ENCODE results near the gene CCDC106. TPM values are rescaled to one million over a fixed set of nuclear protein-coding genes. Genes with fewer than 3 reads are reported as not detected.

The CCDC106 gene
- total RNA-seq, 4 donors from 2014 or later: 8.1 to 17.4 (median 14.0) TPM

- peaks cover 0 to 20% (median 0%) of the 10 kb centered on the region in 3 donors for H3K36me3 ChIP-seq
- H3K9me3 ChIP-seq: no peaks in the 10 kb centered on the region
- H3K27ac ChIP-seq: peak overlapping the region; percentile 96 to 98 (median 96)
- H3K4me3 ChIP-seq: peak overlapping the region; percentile 61 to 99 (median 72)
- no peaks in the 10 kb centered on the region for H3K27me3 ChIP-seq
- no peak for DNase-seq
- no peak for TF ChIP-seq POLR2A (IDR thresholded peaks at IDR 0.05)
- TF ChIP-seq, protein P1, sequence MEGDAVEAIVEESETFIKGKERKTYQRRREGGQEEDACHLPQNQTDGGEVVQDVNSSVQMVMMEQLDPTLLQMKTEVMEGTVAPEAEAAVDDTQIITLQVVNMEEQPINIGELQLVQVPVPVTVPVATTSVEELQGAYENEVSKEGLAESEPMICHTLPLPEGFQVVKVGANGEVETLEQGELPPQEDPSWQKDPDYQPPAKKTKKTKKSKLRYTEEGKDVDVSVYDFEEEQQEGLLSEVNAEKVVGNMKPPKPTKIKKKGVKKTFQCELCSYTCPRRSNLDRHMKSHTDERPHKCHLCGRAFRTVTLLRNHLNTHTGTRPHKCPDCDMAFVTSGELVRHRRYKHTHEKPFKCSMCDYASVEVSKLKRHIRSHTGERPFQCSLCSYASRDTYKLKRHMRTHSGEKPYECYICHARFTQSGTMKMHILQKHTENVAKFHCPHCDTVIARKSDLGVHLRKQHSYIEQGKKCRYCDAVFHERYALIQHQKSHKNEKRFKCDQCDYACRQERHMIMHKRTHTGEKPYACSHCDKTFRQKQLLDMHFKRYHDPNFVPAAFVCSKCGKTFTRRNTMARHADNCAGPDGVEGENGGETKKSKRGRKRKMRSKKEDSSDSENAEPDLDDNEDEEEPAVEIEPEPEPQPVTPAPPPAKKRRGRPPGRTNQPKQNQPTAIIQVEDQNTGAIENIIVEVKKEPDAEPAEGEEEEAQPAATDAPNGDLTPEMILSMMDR (IDR thresholded peaks at IDR 0.05): no peak
- H3K4me1 ChIP-seq: peaks cover 0 to 30% (median 10%) of the 10 kb centered on the region in 4 donors
Measured at GRCh38 chr19:55600662-55601028, 47.4 kb upstream of the CCDC106 start.

DNA sequence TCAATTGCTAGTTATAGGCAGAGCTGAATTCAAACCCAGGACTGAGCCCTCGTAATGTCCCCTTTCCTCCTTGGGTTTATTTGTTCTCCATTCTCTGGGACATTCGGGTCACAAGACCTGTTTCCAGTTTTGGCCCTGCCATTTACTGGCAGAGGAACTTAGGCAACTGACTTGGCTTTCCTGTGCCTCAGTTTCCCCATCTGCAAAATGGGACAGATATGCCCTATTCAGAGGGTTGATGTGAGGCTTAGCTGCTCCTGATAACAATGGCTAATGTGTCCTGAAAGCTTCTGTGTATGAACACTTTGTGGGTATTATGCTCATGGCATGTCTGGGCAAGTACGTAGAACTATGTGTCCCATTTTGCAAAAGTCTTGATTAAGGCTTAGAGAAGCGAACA, 46.9 kb upstream of the CCDC106 start:
- TF ChIP-seq, protein P1 (IDR thresholded peaks at IDR 0.05): no peak
- TF ChIP-seq POLR2A (IDR thresholded peaks at IDR 0.05): no peak
- Histone ChIP-seq H3K27ac (peak overlapping the region; percentile 96 to 98 (median 96)), H3K9me3 (no peaks in the 10 kb centered on the region), H3K27me3 (no peaks in the 10 kb centered on the region), H3K36me3 (peaks cover 0 to 16% (median 0%) of the 10 kb centered on the region in 3 donors), H3K4me3 (peak overlapping the region; percentile 61 to 99 (median 72)), H3K4me1 (peaks cover 0 to 32% (median 10%) of the 10 kb centered on the region in 4 donors)
- DNase-seq: no peak

DNA sequence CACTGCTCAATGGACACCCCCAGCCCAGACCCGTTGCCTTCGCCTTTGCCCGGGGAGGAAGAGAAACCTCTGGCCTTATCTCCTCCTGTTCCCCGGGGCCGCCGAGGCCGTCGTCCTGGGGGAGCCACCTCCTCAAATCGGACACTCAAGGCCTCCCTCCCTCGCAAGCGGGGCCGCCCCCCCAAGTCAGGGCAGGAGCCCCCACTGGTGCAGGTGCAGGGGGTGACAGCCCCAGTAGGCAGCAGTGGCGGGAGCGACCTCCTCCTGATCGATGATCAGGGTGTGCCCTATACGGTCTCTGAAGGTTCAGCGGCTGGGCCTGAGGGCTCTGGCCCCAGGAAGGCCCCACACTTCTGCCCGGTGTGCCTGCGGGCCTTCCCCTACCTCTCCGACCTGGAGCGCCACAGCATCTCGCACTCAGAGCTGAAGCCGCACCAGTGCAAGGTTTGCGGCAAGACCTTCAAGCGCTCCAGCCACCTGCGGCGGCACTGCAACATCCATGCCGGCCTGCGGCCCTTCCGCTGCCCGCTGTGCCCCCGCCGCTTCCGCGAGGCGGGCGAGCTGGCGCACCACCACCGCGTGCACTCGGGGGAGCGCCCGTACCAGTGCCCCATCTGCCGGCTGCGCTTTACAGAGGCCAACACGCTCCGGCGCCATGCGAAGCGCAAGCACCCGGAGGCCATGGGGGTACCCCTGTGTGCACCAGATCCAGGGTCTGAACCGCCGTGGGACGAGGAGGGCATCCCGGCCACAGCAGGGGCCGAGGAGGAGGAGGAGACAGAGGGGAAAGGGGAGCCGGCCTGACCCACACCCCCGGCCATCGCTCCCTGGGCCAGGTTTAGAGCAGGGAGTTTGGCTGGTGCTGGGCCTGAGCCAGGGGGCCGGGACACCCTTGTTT, 45.7 kb upstream of the CCDC106 start:
- Histone ChIP-seq H3K27ac (no peak overlapping the region), H3K9me3 (no peaks in the 10 kb centered on the region), H3K4me1 (peaks cover 0 to 40% (median 14%) of the 10 kb centered on the region in 4 donors), H3K27me3 (no peaks in the 10 kb centered on the region), H3K36me3 (peaks cover 0 to 3% (median 0%) of the 10 kb centered on the region in 3 donors), H3K4me3 (no peak overlapping the region)
- no peak for DNase-seq
- TF ChIP-seq POLR2A (IDR thresholded peaks at IDR 0.05): no peak
- TF ChIP-seq, protein P1 (IDR thresholded peaks at IDR 0.05): no peak

DNA sequence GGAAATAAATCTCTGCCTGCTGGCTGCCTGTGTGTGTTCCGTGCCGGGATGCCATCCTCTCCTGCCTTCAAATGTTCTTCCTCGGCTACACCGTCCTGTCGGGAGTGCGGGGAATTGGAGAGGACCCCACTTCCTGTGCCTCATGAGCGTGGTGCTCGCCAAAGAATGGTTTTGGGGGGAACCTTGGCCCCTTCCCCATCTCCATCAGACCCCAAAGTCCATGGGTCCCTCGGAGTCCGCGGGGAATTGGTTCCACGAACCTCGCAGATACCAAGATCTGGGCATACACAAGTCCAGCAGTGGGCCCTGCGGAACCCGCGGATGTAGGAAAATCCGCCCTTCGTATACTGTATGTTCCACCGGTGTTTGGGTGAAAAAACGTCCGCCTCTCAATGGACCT, 44.9 kb upstream of the CCDC106 start:
- H3K27me3 ChIP-seq: no peaks in the 10 kb centered on the region
- no peaks in the 10 kb centered on the region for H3K9me3 ChIP-seq
- H3K27ac ChIP-seq: no peak overlapping the region
- DNase-seq: no peak
- no peaks in the 10 kb centered on the region for H3K36me3 ChIP-seq
- TF ChIP-seq, protein P1 (IDR thresholded peaks at IDR 0.05): no peak
- no peak for TF ChIP-seq POLR2A (IDR thresholded peaks at IDR 0.05)
- H3K4me3 ChIP-seq: no peak overlapping the region
- peaks cover 0 to 40% (median 14%) of the 10 kb centered on the region in 4 donors for H3K4me1 ChIP-seq

- Histone ChIP-seq H3K36me3 (no peaks in the 10 kb centered on the region), H3K4me1 (peaks cover 0 to 40% (median 14%) of the 10 kb centered on the region in 4 donors)
Measured at GRCh38 chr19:55603581-55604292, 44.3 kb upstream of the CCDC106 start.

More at GRCh38 chr19:55603581-55604292, 44.3 kb upstream of the CCDC106 start:
- H3K27me3 ChIP-seq: no peaks in the 10 kb centered on the region
- DNase-seq: no peak
- TF ChIP-seq, protein P1 (IDR thresholded peaks at IDR 0.05): no peak
- TF ChIP-seq POLR2A (IDR thresholded peaks at IDR 0.05): no peak
- no peaks in the 10 kb centered on the region for H3K9me3 ChIP-seq
- H3K4me3 ChIP-seq: no peak overlapping the region
- peak overlapping the region in 2 of 4 donors; percentile 96 to 99 for H3K27ac ChIP-seq

All from Peyer's patch (tissue), 4 donors.